ENCODE measurements around the gene BRD3. TPM values are rescaled to one million over a fixed set of nuclear protein-coding genes. Genes with fewer than 3 reads are reported as not detected.

The BRD3 gene
- total RNA-seq, 2 experiments from 2014 or later: 3.1 to 16.3 TPM

GRCh38 chr9:133987446-133987788, 80.4 kb downstream of the BRD3 start:
- no peak for DNase-seq (ENCODE audit: low spot score)
- no peak overlapping the region for H3K4me3 ChIP-seq (ENCODE audit: low read depth, low read length, poor library complexity, severe bottlenecking)
- H3K36me3 ChIP-seq (ENCODE audit: insufficient read depth, low read length): no peaks in the 10 kb centered on the region
- no peak overlapping the region for H3K4me2 ChIP-seq (ENCODE audit: low read length)
- no peak overlapping the region for H2AFZ ChIP-seq (ENCODE audit: low read length)
- TF ChIP-seq EZH2phosphoT487 (IDR thresholded peaks at IDR 0.05; ENCODE audit: borderline replicate concordance, low read depth, low read length): no peak
- no peak for TF ChIP-seq CTCF (conservative IDR thresholded peaks at IDR 0.05; ENCODE audit: low read length)
- ChIA-PET CTCF (ENCODE audit: unreplicated experiment) (no interaction called here), POLR2A (no interaction called here)
- no peaks in the 10 kb centered on the region for H3K9me3 ChIP-seq (ENCODE audit: low read length)
- peaks cover 10% of the 10 kb centered on the region for H3K4me1 ChIP-seq (ENCODE audit: insufficient read depth, low read length, poor library complexity, severe bottlenecking)
- peaks cover 3% of the 10 kb centered on the region; the same call in 1 of the 2 replicates for H4K20me1 ChIP-seq (ENCODE audit: insufficient read depth, low read length)
- BruUV-seq (replicated peaks): no TSS peak
- no peaks in the 10 kb centered on the region for H3K9me2 ChIP-seq (ENCODE audit: insufficient read depth, low read length)
- 0 out of 2 replicates have a peak, but pooled peaks cover 6% of the 10 kb centered on the region for H3K79me2 ChIP-seq (ENCODE audit: insufficient read depth, low read depth, low read length)
- H3K27ac ChIP-seq (ENCODE audit: low read depth, low read length, poor library complexity, severe bottlenecking): no peak overlapping the region
- intact Hi-C loops (cut with micrococcal nuclease; ENCODE audit: unreplicated experiment): no loop called here

DNA sequence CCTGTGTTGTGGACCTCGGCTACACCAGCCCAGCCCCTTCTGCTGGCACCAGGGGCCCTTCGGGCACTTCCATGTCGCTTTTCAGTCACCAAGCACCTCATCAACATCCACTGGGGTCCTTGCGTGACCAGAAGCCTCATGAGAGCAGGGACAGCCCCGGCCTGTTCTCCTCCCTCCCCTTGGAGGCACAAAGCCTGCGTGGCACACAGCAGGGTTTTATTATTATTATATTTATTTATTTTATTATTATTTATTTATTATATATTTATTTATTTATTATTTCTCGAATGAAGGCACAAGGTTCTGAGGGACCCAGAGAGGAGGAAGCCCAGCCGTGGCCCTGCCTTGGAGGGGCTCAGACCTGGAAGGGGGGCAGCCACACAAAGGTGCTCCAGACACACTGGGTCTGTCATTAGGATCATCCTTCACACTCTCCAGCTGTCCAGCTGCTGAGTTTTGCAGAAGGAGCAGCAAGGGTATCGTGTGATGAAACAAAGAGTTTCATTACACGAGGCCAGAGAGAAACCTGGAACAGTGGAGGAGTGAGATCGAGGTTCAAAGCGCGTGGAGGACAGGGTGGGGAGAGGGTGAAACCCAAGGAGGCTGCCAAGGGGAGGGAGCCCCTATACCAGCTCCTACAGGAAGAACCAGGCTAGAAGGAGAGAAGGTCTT, 80.9 kb downstream of the BRD3 start:
- DNase-seq (ENCODE audit: low spot score): no peak
- H3K4me2 ChIP-seq (ENCODE audit: low read length): no peak overlapping the region
- H2AFZ ChIP-seq (ENCODE audit: low read length): no peak overlapping the region
- H3K4me1 ChIP-seq (ENCODE audit: insufficient read depth, low read length, poor library complexity, severe bottlenecking): peaks cover 13% of the 10 kb centered on the region
- no peaks in the 10 kb centered on the region for H3K36me3 ChIP-seq (ENCODE audit: insufficient read depth, low read length)
- POLR2A ChIA-PET: no interaction called here
- H4K20me1 ChIP-seq (ENCODE audit: insufficient read depth, low read length): peaks cover 3% of the 10 kb centered on the region; the same call in 1 of the 2 replicates
- no TSS peak for BruUV-seq (replicated peaks)
- TF ChIP-seq EZH2phosphoT487 (IDR thresholded peaks at IDR 0.05; ENCODE audit: borderline replicate concordance, low read depth, low read length) (no peak), CTCF (conservative IDR thresholded peaks at IDR 0.05; ENCODE audit: low read length) (no peak)
- intact Hi-C loops (cut with micrococcal nuclease; ENCODE audit: unreplicated experiment): no loop called here
- H3K4me3 ChIP-seq (ENCODE audit: low read depth, low read length, poor library complexity, severe bottlenecking): no peak overlapping the region
- no peak overlapping the region for H3K27ac ChIP-seq (ENCODE audit: low read depth, low read length, poor library complexity, severe bottlenecking)
- no peaks in the 10 kb centered on the region for H3K9me2 ChIP-seq (ENCODE audit: insufficient read depth, low read length)
- CTCF ChIA-PET (ENCODE audit: unreplicated experiment): no interaction called here
- no peaks in the 10 kb centered on the region for H3K9me3 ChIP-seq (ENCODE audit: low read length)
- H3K79me2 ChIP-seq (ENCODE audit: insufficient read depth, low read depth, low read length): 0 out of 2 replicates have a peak, but pooled peaks cover 6% of the 10 kb centered on the region

- Histone ChIP-seq H3K79me2 (ENCODE audit: insufficient read depth, low read depth, low read length) (0 out of 2 replicates have a peak, but pooled peaks cover 6% of the 10 kb centered on the region), H3K4me2 (ENCODE audit: low read length) (no peak overlapping the region), H2AFZ (ENCODE audit: low read length) (no peak overlapping the region), H3K36me3 (ENCODE audit: insufficient read depth, low read length) (no peaks in the 10 kb centered on the region), H3K4me3 (ENCODE audit: low read depth, low read length, poor library complexity, severe bottlenecking) (no peak overlapping the region), H3K9me3 (ENCODE audit: low read length) (no peaks in the 10 kb centered on the region), H3K4me1 (ENCODE audit: insufficient read depth, low read length, poor library complexity, severe bottlenecking) (peaks cover 21% of the 10 kb centered on the region), H4K20me1 (ENCODE audit: insufficient read depth, low read length) (peaks cover 3% of the 10 kb centered on the region; the same call in 1 of the 2 replicates), H3K9me2 (ENCODE audit: insufficient read depth, low read length) (no peaks in the 10 kb centered on the region), H3K27ac (ENCODE audit: low read depth, low read length, poor library complexity, severe bottlenecking) (no peak overlapping the region)
- ChIA-PET CTCF (ENCODE audit: unreplicated experiment) (no interaction called here), POLR2A (no interaction called here)
- no peak for DNase-seq (ENCODE audit: low spot score)
- intact Hi-C loops (cut with micrococcal nuclease; ENCODE audit: unreplicated experiment): no loop called here
- no TSS peak for BruUV-seq (replicated peaks)
- no peak for TF ChIP-seq EZH2phosphoT487 (IDR thresholded peaks at IDR 0.05; ENCODE audit: borderline replicate concordance, low read depth, low read length)
- TF ChIP-seq CTCF (conservative IDR thresholded peaks at IDR 0.05; ENCODE audit: low read length): no peak
Measured at GRCh38 chr9:133986061-133986460, 81.8 kb downstream of the BRD3 start.
